K562 (cell line): ENCODE results near the gene GFRA1. TPM values are rescaled to one million over a fixed set of nuclear protein-coding genes. Genes with fewer than 3 reads are reported as not detected.

ENCODE experiments used
- ATAC-seq: fragments of 200-7000 bp; cut with Tn5 transposase; 3 replicates; pipeline ENCODE4 v1.9.1; 2020; ENCODE audit warnings: moderate library complexity
- BruUV-seq: library from RNA; stranded (reverse); fragments of 400-500 nt; replicated peaks from 2 replicates; lab custom pipeline; 2021; lab: Mats Ljungman, UMichigan
- CTCF ChIA-PET: fragments of 300-600 bp; formaldehyde crosslinking; extraction: SDS; loops from one replicate; lab custom pipeline; 2021; ENCODE audit warnings: low intra/inter-chr PET ratio; lab: Yijun Ruan, JAX
- POLR2A ChIA-PET: fragments of 300-600, 350-650 bp; sonication (Branson Sonifier 250); formaldehyde crosslinking; extraction: SDS; loops from one replicate; lab custom pipeline; 2021; ENCODE audit warnings: antibody characterized with exemption, inconsistent platforms; lab: Yijun Ruan, JAX
- DNase-seq, 4 experiments: peaks; one replicate each; pipeline versions ENCODE4 v3.0.0 to v3.0.0-alpha.2; 2011 to 2018; ENCODE audit warnings: low spot score in 3 of 4, mixed read lengths in 3 of 4; ENCODE audit errors: extremely low read depth in 1 of 4
- FAIRE-seq: peaks from 2 replicates; lab custom pipeline; 2011; peaks lifted over from hg19 to GRCh38; lab: Jason Lieb, UNC
- H2AFZ ChIP-seq: 2 replicates; pipeline ENCODE4 v1.6.0; 2011; ENCODE audit warnings: low read depth, low read length, control low read depth, inconsistent platforms
- H3K27ac ChIP-seq: fragments of 200-600 bp; 3 replicates; pipeline ENCODE4 v1.8.0; 2011; ENCODE audit warnings: low read depth, mild to moderate bottlenecking, control low read depth, inconsistent platforms, low read length, moderate library complexity, mixed read lengths; ENCODE audit errors: extremely low read depth
- H3K27me3 ChIP-seq, 2 experiments: fragments of 300-600 bp in 1 of 2; 2 replicates in 1 of 2; 3 replicates in 1 of 2; pipeline versions ENCODE4 v1.6.0 to v1.8.0; 2011; ENCODE audit warnings: inconsistent platforms in 2 of 2, low read length in 2 of 2, mild to moderate bottlenecking in 1 of 2, mixed read lengths in 1 of 2, moderate library complexity in 1 of 2; ENCODE audit not compliant: control insufficient read depth in 2 of 2, insufficient read depth in 2 of 2
- H3K36me3 ChIP-seq: fragments of 300-600 bp; 3 replicates; pipeline ENCODE4 v1.8.0; 2011; ENCODE audit warnings: mild to moderate bottlenecking, low read length, inconsistent platforms; ENCODE audit not compliant: control insufficient read depth, insufficient read depth
- H3K4me1 ChIP-seq, 2 experiments: fragments of 200-600 bp in 1 of 2; replicated peaks in 1 of 2; 2 replicates in 1 of 2; 3 replicates in 1 of 2; pipeline versions ENCODE4 v1.5.1 to v1.8.0; 2011; ENCODE audit warnings: inconsistent platforms in 2 of 2, low read length in 2 of 2, mild to moderate bottlenecking in 1 of 2, mixed read lengths in 1 of 2, moderate library complexity in 1 of 2; ENCODE audit not compliant: control insufficient read depth in 2 of 2, insufficient read depth in 2 of 2
- H3K4me2 ChIP-seq: 2 replicates; pipeline ENCODE4 v1.6.1; 2011; ENCODE audit warnings: low read length, control low read depth, inconsistent platforms, mixed read lengths; ENCODE audit not compliant: insufficient read depth
- H3K4me3 ChIP-seq: fragments of 200-600 bp; sonication (generic), shearing (Covaris generic); 2 replicates; pipeline ENCODE4 v1.5.1; 2016; ENCODE audit warnings: control low read depth, inconsistent platforms
- H3K79me2 ChIP-seq: fragments of 200-600 bp; 3 replicates; pipeline ENCODE4 v1.8.0; 2011; ENCODE audit warnings: low read length, inconsistent platforms; ENCODE audit not compliant: control insufficient read depth, insufficient read depth
- H3K9ac ChIP-seq, 2 experiments: 2 replicates each; pipeline versions ENCODE4 v1.6.0 to v1.6.1; 2011; ENCODE audit warnings: low read depth in 2 of 2, low read length in 2 of 2, control low read depth in 1 of 2, inconsistent platforms in 1 of 2, mild to moderate bottlenecking in 1 of 2, mixed read lengths in 1 of 2; ENCODE audit not compliant: insufficient read depth in 1 of 2
- H3K9me1 ChIP-seq: one replicate; pipeline ENCODE4 v1.6.0; 2011; ENCODE audit warnings: inconsistent platforms, mild to moderate bottlenecking, low read length, moderate library complexity; ENCODE audit not compliant: control insufficient read depth, insufficient read depth
- H3K9me3 ChIP-seq: replicated peaks from 2 replicates; pipeline ENCODE4 v1.5.1; 2011; ENCODE audit warnings: low read depth, low read length, inconsistent platforms; ENCODE audit not compliant: control insufficient read depth, insufficient read depth
- H4K20me1 ChIP-seq: replicated peaks from 2 replicates; pipeline ENCODE4 v1.6.1; 2011; ENCODE audit warnings: low read length, inconsistent platforms, mixed read lengths; ENCODE audit not compliant: control insufficient read depth, insufficient read depth
- FOSL1 ChIP-seq: fragments of 200-800 bp; sonication (Bioruptor generic); conservative IDR thresholded peaks from 2 replicates; pipeline ENCODE4 v1.6.1; 2016; ENCODE audit warnings: missing genetic modification characterization, missing compliant biosample characterization
- GTF2A2 ChIP-seq: IDR thresholded peaks from 2 replicates; pipeline ENCODE4 v1.6.1; 2016; ENCODE audit warnings: mild to moderate bottlenecking, missing genetic modification characterization, missing compliant biosample characterization
- GTF2E2 ChIP-seq: fragments of 200-800 bp; sonication (Bioruptor generic); IDR thresholded peaks from 2 replicates; pipeline ENCODE4 v1.6.1; 2016; ENCODE audit warnings: missing genetic modification characterization, missing compliant biosample characterization
- HEY1 ChIP-seq: fragments of 250-450 bp; sonication (Bioruptor Pico); IDR thresholded peaks from 2 replicates; pipeline ENCODE4 v1.5.0; 2020; ENCODE audit warnings: mild to moderate bottlenecking, moderate library complexity, borderline replicate concordance
- HNRNPLL ChIP-seq: fragments of 200-400 bp; formaldehyde crosslinking; IDR thresholded peaks from 2 replicates; pipeline ENCODE4 v1.6.1; 2017; ENCODE audit warnings: low read length, low read depth, mild to moderate bottlenecking; ENCODE audit not compliant: poor library complexity, severe bottlenecking
- JUN ChIP-seq, 2 experiments: sonication (generic) in 1 of 2; formaldehyde crosslinking in 1 of 2; IDR thresholded peaks; 2 replicates each; pipeline versions ENCODE4 v1.6.1 to v1.8.0; 2012 to 2022; ENCODE audit warnings: borderline replicate concordance in 2 of 2, mild to moderate bottlenecking in 2 of 2, improper control_type of control experiment in 1 of 2, low read depth in 1 of 2, low read length in 1 of 2, missing genetic modification reagents in 1 of 2
- NR2C1 ChIP-seq, 2 experiments: fragments of 450-650 bp; IDR thresholded peaks; 2 replicates each; pipeline ENCODE4 v1.6.1; 2017; ENCODE audit warnings: mild to moderate bottlenecking in 2 of 2, antibody characterized with exemption in 1 of 2, inconsistent platforms in 1 of 2, missing compliant biosample characterization in 1 of 2, missing genetic modification characterization in 1 of 2
- POLR3G ChIP-seq: IDR thresholded peaks from 2 replicates; pipeline ENCODE4 v1.6.1; 2011; ENCODE audit not compliant: insufficient read length, insufficient replicate concordance; ENCODE audit errors: extremely low read depth
- PYGO2 ChIP-seq: fragments of 450-650 bp; IDR thresholded peaks from 2 replicates; pipeline ENCODE4 v1.6.1; 2016; ENCODE audit warnings: mild to moderate bottlenecking, missing genetic modification characterization, moderate library complexity, missing compliant biosample characterization
- RUNX1 ChIP-seq: sonication (generic); IDR thresholded peaks from 2 replicates; pipeline ENCODE4 v1.6.1; 2016; ENCODE audit warnings: antibody characterized with exemption, low read depth
- TEAD2 ChIP-seq: fragments of 450-650 bp; IDR thresholded peaks from 2 replicates; pipeline ENCODE4 v1.6.1; 2016; ENCODE audit warnings: missing genetic modification characterization, control low read depth, missing compliant biosample characterization
- U2AF1 ChIP-seq: fragments of 200-400 bp; formaldehyde crosslinking; optimal IDR thresholded peaks from 2 replicates; pipeline ENCODE3; 2017; ENCODE audit warnings: mild to moderate bottlenecking, low read depth, low read length, moderate library complexity
- WGBS: fragments of 100-300 bp; shearing (Covaris generic); methylation state at CpG from one replicate; pipeline ENCODE4 v1.1.6; 2016; ENCODE audit warnings: low coverage, mixed read lengths; ENCODE audit not compliant: insufficient coverage; ENCODE audit errors: missing lambda C conversion rate; 5-methylcytosine and 5-hydroxymethylcytosine counted together
- in situ Hi-C: fragments of 300-500 bp; cut with MboI; formaldehyde crosslinking; loops from 4 replicates; pipeline ENCODE4 v1.15.0; 2018; ENCODE audit warnings: inconsistent platforms, mixed read lengths
- intact Hi-C: fragments of 100-400 bp; cut with micrococcal nuclease; formaldehyde crosslinking; loops from 2 replicates; pipeline ENCODE4 v1.14.2; 2022
- polyA plus RNA-seq, 8 experiments: library from polyadenylated mRNA; depleted of rRNA in 4 of 8; stranded (reverse) in 5 of 8; unstranded in 3 of 8; fragments of >200 nt; fragmentation: Nextera tagmentation in 2 of 8; fragmentation: Illumina TruSeq in 1 of 8; extraction: Ambion mirVana in 2 of 8; extraction: Trizol in 1 of 8; gene quantifications; 2 replicates each; pipeline versions ENCODE4 v1.2.1 to v1.2.3, GENCODE V29; 2011 to 2014; ENCODE audit warnings: inconsistent platforms in 1 of 8, missing spikeins in 1 of 8
- total RNA-seq, 7 experiments: library from RNA; depleted of rRNA in 6 of 7; stranded (reverse); fragments of >200 nt in 6 of 7; fragmentation: Illumina TruSeq in 2 of 7; extraction: Trizol in 2 of 7; gene quantifications; 2 replicates each; pipeline versions ENCODE4 v1.2.1 to v1.2.3, GENCODE V29; 2011 to 2021; ENCODE audit warnings: low replicate concordance in 1 of 7
- TF ChIP-seq, protein P1 (sequence below): fragments of 250-450 bp; sonication (Bioruptor Pico); IDR thresholded peaks from 2 replicates; pipeline ENCODE4 v1.8.0; 2021; ENCODE audit warnings: moderate library complexity, mild to moderate bottlenecking, inconsistent platforms
- TF ChIP-seq, protein P2 (sequence below): sonication (generic); formaldehyde crosslinking; IDR thresholded peaks from 2 replicates; pipeline ENCODE4 v1.8.0; 2022; ENCODE audit warnings: mild to moderate bottlenecking, missing genetic modification reagents
- TF ChIP-seq, protein P3 (sequence below): fragments of 450-650 bp; formaldehyde crosslinking; IDR thresholded peaks from 2 replicates; pipeline ENCODE4 v1.4.0; 2022; ENCODE audit warnings: missing genetic modification characterization

The GFRA1 gene
- total and polyA plus RNA-seq, 9 of the 15 experiments (the other 6 are each of a cell fraction or from before 2014, with no cell fraction given), result 0.04 TPM; not detected in 8

DNA sequence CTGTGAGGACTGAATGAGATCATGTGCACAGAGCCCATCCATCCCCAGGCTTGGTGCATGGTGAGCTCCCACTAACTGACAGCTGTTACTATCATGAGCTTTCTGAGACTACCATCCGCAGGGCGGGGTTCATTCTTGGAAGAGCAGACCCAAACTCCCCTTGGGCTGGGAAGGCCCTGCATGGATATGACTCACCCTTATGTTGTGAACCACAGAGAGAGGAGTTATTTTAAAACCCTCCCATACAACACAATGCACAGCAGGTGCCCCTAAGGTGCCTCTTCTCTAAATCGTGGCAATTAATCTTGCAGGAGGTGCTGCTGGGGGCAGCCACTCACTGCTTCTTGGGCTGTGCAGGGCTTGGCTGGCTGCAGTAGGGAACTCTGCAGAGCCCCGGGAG lies 219.1 kb downstream of the GFRA1 start:
- no peaks in the 10 kb centered on the region for H3K9me1 ChIP-seq
- ChIA-PET POLR2A (no interaction called here), CTCF (no interaction called here)
- intact Hi-C loops, result no loop called here
- H3K79me2 ChIP-seq, result no peaks in the 10 kb centered on the region
- H4K20me1 ChIP-seq, result no peaks in the 10 kb centered on the region
- H3K4me3 ChIP-seq, result no peak overlapping the region
- TF ChIP-seq, protein P1, sequence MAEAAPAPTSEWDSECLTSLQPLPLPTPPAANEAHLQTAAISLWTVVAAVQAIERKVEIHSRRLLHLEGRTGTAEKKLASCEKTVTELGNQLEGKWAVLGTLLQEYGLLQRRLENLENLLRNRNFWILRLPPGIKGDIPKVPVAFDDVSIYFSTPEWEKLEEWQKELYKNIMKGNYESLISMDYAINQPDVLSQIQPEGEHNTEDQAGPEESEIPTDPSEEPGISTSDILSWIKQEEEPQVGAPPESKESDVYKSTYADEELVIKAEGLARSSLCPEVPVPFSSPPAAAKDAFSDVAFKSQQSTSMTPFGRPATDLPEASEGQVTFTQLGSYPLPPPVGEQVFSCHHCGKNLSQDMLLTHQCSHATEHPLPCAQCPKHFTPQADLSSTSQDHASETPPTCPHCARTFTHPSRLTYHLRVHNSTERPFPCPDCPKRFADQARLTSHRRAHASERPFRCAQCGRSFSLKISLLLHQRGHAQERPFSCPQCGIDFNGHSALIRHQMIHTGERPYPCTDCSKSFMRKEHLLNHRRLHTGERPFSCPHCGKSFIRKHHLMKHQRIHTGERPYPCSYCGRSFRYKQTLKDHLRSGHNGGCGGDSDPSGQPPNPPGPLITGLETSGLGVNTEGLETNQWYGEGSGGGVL (CRISPR knock-in tag), result no peak
- TF ChIP-seq HNRNPLL (no peak), NR2C1 (IDR thresholded peaks at IDR 0.05) (no peak), NR2C1 (tag; IDR thresholded peaks at IDR 0.05) (no peak), FOSL1 (tag) (no peak), JUN (IDR thresholded peaks at IDR 0.05; ENCODE audit: borderline replicate concordance, low read depth, low read length) (no peak), JUN (CRISPR knock-in tag; IDR thresholded peaks at IDR 0.05; ENCODE audit: borderline replicate concordance) (no peak), HEY1 (no peak), U2AF1 (no peak), GTF2E2 (no peak), PYGO2 (tag) (no peak), POLR3G (no peak), RUNX1 (no peak), GTF2A2 (tag) (no peak), TEAD2 (tag) (no peak)
- TF ChIP-seq, protein P2, sequence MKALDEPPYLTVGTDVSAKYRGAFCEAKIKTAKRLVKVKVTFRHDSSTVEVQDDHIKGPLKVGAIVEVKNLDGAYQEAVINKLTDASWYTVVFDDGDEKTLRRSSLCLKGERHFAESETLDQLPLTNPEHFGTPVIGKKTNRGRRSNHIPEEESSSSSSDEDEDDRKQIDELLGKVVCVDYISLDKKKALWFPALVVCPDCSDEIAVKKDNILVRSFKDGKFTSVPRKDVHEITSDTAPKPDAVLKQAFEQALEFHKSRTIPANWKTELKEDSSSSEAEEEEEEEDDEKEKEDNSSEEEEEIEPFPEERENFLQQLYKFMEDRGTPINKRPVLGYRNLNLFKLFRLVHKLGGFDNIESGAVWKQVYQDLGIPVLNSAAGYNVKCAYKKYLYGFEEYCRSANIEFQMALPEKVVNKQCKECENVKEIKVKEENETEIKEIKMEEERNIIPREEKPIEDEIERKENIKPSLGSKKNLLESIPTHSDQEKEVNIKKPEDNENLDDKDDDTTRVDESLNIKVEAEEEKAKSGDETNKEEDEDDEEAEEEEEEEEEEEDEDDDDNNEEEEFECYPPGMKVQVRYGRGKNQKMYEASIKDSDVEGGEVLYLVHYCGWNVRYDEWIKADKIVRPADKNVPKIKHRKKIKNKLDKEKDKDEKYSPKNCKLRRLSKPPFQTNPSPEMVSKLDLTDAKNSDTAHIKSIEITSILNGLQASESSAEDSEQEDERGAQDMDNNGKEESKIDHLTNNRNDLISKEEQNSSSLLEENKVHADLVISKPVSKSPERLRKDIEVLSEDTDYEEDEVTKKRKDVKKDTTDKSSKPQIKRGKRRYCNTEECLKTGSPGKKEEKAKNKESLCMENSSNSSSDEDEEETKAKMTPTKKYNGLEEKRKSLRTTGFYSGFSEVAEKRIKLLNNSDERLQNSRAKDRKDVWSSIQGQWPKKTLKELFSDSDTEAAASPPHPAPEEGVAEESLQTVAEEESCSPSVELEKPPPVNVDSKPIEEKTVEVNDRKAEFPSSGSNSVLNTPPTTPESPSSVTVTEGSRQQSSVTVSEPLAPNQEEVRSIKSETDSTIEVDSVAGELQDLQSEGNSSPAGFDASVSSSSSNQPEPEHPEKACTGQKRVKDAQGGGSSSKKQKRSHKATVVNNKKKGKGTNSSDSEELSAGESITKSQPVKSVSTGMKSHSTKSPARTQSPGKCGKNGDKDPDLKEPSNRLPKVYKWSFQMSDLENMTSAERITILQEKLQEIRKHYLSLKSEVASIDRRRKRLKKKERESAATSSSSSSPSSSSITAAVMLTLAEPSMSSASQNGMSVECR (CRISPR knock-in tag), result no peak
- TF ChIP-seq, protein P3, sequence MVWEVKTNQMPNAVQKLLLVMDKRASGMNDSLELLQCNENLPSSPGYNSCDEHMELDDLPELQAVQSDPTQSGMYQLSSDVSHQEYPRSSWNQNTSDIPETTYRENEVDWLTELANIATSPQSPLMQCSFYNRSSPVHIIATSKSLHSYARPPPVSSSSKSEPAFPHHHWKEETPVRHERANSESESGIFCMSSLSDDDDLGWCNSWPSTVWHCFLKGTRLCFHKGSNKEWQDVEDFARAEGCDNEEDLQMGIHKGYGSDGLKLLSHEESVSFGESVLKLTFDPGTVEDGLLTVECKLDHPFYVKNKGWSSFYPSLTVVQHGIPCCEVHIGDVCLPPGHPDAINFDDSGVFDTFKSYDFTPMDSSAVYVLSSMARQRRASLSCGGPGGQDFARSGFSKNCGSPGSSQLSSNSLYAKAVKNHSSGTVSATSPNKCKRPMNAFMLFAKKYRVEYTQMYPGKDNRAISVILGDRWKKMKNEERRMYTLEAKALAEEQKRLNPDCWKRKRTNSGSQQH (CRISPR knock-in tag), result no peak
- no peak for DNase-seq
- H3K9me3 ChIP-seq, result no peaks in the 10 kb centered on the region
- H3K4me1 ChIP-seq, result no peaks in the 10 kb centered on the region
- no peak overlapping the region for H3K9ac ChIP-seq
- no peaks in the 10 kb centered on the region for H3K36me3 ChIP-seq
- H2AFZ ChIP-seq, result no peak overlapping the region
- no peak for FAIRE-seq
- in situ Hi-C loops, result no loop called here
- no peak overlapping the region for H3K27ac ChIP-seq
- no peaks in the 10 kb centered on the region for H3K27me3 ChIP-seq
- no TSS peak for BruUV-seq
- ATAC-seq, result no peak
- H3K4me2 ChIP-seq, result no peak overlapping the region
- 0% methylated on average over 3 of the region's 4 CpGs for WGBS
